ENCODE data around the gene DPYSL4. TPM values are rescaled to one million over a fixed set of nuclear protein-coding genes. Genes with fewer than 3 reads are reported as not detected.

DPYSL4 gene
- polyA plus RNA-seq, 4 donors = 13.6 to 19.4 (median 18.8) TPM

DNA sequence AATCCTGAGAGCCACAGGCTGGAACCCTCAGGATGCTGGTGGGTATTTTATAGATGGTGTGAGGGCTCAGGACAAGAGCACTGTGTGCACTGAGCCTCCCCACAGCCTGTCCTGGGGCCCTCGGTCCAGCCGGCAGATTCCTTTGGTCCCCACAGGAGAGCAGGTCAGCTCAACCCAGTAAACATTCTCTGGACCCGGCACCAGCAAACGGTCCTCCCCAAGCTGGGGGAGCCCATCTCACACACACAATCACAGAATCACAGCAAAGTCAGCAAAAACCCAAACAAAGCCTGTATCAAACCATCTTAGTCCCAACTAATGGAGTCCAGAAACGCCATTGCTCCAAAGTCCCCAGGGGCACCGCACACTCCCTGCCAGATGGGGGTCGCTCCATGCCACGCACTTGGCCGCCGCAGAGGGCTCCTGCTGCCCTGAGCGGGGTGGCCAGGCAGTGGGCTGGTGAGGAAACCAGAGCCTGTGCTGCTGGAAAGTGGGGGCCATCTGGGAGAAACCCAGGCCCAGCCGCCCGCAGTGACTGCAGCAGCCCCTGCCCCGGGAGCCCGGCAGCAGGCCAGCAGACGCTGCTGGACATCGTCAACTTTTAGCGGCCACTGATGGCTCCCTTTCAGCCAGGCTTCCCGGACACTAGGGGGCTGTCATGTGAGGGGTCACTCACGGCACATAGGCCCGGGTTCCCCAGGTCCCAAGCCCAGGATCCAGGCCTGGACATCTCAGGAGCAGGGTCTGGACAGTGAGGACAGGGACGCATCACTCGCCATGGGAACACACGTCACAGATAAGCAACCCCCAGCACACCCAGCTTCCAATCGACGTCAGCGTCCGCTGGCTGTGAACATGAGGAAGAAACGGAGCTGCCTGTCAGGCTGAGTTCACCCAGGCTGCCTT is 52.6 kb downstream of the DPYSL4 start:
- DNase-seq (ENCODE audit: low read depth in 4 of 4, low spot score in 3 of 4) = no peak

DNA sequence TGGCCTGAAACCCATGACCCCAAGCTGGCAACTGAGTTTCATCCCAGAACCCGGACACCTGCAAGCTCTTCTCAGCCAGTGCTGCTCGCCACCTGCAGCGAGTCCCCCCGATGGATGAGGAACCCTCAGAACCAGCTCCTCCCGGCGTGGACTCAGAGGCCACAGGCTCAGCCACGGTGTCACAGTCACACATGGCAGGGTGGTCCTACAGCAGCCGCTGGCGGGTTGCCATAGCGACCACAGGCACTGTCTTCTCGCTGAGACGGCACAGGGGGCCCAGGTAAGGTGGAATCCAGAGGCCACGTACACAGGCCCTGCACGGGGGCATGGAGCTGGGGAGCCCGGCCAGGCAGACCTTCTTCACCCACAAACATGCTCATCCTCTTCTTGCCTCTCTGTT is 53.4 kb downstream of the DPYSL4 start:
- no peak for DNase-seq (ENCODE audit: low read depth in 4 of 4, low spot score in 3 of 4)

DNA sequence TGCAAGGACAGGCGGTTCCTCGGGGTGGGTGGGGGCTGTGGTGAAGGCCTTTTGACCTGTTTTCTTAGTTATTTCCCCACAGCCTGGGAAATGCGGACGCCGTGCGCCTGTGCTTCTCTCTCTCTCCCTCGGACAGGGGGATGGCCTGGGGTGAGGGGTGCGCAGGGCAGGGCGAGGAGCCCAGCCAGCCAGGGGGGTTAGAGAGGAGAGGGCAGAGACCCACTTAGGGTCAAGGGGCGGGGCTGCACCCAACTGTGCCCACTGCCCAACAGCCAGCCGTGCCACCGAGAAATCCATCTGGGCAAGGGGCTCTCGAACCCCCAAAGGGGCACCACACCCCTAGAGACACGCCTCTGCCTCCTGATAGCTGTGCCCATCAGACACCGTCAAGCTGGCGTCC is 53.8 kb downstream of the DPYSL4 start:
- no peak for DNase-seq (ENCODE audit: low read depth in 4 of 4, low spot score in 3 of 4)

DNA sequence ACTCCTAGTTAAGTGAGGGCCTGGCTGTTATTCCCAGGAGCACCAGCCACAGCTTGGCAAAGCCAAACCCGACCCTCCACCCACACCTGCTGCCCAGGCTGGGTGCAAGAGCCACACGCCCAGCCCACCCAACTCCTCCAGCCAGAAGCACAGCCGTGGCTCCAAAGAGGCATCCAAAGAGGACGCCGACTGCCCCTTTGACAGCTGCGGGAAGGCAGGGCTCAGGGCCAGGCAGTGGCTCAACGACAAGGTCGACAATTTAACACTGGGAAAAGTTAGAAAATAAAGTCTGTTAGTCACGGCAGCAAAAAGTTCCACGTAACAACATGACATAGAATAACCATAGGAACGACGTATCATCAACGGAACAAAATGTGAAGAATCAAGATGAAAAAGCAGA is 54.3 kb downstream of the DPYSL4 start:
- no peak for DNase-seq (ENCODE audit: low read depth in 4 of 4, low spot score in 3 of 4)

DNA sequence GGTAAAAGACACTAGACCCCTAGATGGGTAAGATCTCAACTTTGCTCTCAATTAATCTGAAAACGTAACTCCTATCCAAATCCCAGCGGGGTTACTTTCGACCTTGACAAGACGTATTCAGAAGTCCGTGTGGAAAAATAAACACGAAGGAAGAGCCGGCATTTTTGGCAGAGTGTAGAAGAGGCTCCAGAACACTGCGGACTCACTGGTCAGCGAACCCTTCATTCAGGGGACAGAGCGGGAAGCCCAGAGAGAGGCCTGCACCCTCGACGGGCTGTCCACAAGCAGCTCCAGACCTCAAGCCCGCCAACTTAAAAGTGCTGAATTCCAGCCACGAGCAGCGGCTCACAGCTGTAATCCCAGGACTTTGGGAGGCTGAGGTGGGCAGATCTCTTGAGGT is 54.7 kb downstream of the DPYSL4 start:
- DNase-seq (ENCODE audit: low read depth in 4 of 4, low spot score in 3 of 4) = no peak

DNA sequence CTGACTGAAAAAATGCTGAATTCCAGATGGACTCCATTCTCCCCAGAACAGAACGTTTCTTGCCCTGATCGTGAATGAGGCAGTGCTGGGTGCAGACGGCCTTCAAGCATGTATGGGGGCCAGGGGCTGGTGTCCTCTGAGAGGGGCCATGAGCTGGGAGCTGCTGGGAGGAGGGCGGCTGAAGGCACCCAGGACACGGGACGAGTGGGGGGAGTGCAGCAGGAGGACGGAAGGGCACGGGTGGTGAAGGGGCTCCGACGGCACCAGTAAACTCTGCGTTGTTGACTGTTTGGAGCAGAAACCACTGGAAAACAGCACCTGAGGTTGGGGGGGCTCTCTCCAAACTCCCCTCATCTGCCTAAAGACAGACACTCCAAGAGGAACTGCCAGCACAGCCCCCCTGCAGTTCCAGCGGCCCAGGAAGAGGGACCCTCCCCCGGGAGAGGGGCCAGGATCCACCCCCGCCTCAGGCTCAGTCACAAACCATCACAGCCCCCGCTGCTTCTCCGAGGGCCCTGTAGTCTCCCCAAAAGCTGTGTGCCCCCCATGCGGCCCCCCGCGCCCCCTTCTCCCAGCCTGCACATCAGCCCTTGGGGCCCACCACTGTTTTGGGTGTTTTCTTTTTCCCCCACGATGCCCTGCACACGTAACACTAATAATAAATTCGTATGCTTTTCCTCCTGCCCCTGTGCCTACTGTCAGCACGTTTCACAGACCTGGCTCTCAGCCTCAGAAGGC is 55.5 kb downstream of the DPYSL4 start:
- no peak for DNase-seq (ENCODE audit: low read depth in 4 of 4, low spot score in 3 of 4)

DNA sequence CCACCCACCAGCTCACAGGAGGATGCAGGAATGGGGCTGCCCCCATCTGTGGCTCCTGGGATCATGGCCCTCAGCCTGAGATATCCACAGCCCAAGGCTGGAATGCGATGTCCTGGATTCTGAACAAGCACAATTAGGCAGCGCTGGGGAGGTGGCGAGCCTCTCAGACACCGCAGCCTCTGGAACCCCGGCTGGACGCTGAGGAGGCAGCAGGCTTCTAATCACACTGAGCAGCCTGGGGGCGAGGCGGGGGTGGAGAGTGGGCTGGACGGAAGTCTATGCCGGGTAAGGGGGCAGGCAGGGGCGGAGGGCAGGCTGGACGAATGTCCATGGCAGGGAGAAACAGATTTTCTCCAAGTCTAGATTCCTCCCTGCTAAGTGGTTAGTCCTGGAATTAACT is 56.4 kb downstream of the DPYSL4 start:
- no peak for DNase-seq (ENCODE audit: low read depth in 4 of 4, low spot score in 3 of 4)

DNA sequence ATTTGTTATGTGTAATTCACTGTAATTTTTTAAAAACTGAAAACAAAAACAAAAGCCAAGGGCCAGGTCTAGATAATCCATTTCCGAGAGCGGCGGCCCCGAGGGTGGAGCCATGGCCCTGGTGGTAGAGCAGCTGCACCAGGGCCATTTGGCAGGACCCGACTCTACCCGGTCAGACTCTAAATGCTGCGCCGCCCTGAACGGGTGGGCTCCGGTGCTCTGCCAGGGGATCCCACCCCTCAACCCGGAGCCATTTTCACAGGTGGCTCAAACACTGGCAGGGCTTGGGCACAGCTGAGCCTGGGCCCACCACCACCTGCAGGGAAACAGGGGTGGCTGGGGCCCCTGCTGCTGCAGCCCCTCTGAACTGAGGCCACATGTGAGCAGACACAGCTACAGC is 56.9 kb downstream of the DPYSL4 start:
- DNase-seq (ENCODE audit: low read depth in 4 of 4, low spot score in 3 of 4) = no peak

DNA sequence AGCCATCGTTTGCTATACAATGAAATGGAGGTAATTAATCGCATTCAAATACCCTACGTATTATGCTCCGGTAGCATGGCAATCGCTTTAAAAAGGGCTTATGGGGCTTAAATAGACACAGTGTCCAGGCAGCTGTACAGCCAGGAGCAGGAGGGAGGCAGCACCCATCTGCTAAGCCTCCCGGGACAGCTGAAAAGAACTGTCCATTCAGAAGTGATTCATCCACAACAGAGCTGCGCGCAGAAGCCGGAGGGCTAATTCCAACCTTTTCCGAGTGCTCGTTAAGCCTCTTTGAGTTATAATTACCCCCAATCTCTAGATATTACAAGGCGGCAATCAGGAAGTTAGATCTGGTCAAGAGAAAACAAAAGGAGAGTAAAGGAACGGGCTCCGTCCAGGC is 58.3 kb downstream of the DPYSL4 start:
- no peak for DNase-seq (ENCODE audit: low read depth in 4 of 4, low spot score in 3 of 4)

DNA sequence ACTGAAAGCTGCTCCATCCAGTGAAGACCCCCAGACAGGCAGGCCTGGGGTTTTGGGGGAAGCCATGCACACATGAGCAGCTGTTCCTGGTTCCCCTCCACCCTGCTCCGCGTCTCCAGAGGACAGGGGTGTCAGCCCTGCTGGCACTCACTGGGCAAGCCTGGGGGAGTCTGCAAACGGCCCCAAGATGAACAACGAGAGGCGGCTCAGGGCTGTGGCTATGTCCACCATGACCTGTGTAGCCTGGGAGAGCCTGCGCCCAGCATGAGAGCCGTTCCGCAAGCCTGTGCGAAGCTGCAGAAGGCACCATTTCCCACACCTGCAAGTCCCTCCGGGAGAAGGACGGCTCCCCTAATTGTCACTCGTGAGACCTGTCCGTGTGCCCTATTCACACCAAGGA is 59.5 kb downstream of the DPYSL4 start:
- DNase-seq (ENCODE audit: low read depth in 4 of 4, low spot score in 3 of 4) = no peak

DNA sequence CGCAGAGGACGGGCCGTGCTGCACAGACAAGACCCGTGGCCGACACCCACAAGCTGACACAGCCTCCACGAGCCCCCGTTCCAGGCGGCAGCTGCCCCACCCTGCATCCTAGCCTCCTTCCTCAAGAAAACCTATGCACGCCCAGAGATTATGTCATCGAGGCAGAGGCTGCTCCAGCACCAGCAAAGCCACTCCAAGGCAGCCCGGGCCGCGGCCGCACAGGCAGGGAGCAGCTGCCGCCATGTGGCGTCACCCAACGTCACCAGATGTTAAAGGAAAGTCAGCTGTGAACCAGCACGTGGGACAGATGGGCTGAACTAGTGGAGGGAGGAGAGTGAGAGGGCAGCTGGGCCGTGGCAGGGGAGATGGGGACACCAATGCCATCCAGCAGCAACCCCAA is 61.2 kb downstream of the DPYSL4 start:
- no peak for DNase-seq (ENCODE audit: low read depth in 4 of 4, low spot score in 3 of 4)

DNA sequence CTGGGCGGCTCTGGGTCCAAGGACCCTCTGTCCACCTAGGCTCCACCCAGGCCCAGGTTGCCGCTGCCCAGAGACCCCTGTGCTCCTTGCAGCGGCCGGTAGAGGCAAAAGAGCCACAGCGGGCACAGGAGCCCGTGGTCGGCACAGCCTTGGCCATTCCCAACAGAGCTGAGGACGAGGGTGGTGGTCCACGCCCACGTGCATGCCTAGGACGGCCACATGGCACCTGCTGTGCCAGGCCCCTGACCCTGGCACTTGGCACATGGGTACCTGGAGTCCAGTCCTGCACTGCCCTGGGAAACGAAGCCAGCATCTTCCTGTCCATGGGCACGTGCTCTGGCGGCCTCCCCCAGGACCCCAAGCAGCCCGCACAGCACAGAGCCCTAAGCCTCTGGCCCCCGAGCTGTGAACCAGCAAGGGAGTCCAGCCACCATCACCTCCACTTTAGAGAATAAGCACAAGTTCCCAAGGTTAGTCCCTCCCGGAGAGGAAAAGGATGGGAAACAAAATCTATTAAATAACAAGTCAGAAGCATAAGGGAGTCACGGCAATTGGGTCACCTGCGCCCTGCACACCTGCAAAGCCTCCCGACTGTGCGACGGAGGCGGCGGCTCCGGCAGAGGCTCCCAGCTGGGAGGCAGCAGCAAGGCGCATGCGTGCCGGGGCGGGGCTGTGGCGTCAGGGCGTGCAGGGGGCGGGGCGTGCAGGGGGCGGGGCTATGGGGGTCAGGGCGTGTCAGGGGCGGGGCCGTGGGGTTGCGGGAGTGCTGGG is 61.9 kb downstream of the DPYSL4 start:
- DNase-seq (ENCODE audit: low read depth in 4 of 4, low spot score in 3 of 4) = no peak

DNA sequence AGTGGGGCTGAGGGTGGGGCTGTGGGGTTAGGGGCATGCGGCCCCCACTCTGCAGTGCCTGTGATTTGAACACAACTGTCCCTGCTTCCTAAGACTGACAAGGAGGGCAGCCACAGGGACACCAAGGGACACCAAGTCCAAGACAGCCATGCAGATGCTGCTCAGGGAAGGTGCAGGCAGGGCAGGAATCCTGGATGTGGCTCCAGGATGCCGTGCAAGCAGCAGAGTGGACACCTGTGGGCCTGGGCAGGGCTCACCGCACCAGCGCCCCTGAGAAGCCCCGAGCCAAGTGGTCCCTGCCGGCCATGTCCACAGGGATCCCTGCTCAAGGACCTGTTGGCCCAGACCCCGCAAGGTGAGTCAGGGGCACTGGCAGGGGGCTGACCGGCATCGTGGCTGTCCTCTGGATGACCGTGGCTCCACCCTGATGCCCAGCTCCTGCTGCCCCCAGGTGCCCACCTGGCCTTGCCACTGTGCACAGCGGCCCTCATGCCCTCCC is 62.5 kb downstream of the DPYSL4 start:
- DNase-seq (ENCODE audit: low read depth in 4 of 4, low spot score in 3 of 4) = no peak

DNA sequence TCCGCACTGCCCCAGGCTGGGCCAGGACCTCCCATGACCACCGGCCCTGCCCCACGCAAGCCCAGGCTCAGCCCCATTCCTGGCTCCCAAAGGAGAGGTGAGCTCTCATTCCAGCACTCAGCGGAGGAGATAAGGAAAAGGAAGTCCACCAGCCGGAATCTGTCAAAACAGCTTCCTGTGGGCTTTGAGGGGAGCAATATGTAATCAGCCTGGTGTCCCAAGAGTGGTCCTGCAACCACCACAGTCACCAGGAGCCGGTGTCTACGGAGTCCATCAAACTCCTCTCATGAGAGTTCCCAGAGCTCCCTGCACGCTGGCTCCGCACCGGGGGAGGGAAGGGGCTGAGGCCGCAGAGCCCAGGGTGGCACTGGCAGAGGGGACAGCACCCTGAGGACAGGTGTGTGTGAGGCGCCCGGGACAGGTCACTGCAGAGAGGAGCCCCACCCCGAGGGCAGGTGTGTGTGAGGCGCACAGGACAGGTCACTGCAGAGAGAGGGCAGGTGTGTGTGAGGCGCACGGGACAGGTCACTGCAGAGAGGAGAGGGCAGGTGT is 63.2 kb downstream of the DPYSL4 start:
- no peak for DNase-seq (ENCODE audit: low read depth in 4 of 4, low spot score in 3 of 4)

DNA sequence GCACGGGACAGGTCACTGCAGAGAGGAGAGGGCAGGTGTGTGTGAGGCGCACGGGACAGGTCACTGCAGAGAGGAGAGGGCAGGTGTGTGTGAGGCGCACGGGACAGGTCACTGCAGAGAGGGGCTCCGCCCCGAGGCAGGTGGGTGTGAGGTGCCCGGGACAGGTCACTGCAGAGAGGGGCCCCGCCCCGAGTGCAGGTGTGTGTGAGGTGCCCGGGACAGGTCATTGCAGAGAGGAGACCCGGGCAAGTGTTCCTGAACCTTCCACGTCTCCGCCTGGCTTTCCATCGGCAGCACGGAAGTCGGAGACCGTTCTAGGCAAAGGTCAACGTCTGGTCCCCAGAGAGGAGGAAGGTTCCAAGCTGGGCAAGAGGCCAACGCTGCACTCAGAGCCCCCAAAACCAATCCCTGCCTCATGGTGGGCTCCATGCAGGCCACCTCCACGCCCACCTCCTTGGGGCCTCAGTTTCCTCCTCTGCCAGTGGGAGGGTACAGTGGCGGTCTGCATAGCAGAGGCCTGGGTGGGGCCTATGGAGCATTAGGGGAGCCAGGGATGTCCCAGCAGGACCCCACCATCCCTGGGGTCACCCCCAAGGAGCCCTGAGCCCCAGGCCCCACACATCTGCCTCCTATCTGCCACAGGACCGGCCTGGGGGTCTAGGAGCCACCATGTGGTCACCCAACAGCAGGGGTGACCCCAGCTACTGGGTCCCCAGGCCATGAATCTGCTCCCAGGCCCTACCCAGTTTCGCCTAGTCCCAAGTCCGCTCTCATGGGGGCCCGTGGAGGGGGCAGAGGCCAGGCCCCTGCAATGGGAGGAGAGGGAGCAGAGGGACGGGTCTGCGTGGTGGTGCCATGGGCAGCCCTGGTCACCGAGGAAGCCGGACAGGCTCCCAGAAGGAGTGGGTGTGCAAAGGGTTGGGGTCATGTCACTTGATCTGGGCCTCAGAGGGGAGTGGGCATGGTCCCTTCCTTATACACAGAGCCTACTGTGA is 64.0 kb downstream of the DPYSL4 start:
- no peak for DNase-seq (ENCODE audit: low read depth in 4 of 4, low spot score in 3 of 4)

DNA sequence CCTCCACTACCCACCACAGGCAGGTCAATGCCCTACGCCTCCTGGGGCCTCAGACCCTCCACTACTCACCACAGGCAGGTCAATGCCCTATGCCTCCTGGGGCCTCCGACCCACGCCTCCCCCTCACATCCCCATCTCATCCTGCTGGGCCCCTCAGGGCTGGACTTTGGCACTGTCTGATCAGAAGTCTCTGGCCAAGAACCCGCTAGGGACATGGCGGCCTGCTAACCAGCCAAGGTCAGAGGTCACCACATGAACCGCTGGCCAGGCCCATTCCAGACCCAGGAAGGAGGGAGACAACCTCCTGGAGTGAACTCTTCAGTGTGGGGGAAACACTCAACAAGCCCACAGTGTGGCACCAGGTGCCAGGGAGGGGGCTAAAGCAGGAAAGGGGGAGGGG is 65.2 kb downstream of the DPYSL4 start:
- no peak for DNase-seq (ENCODE audit: low read depth in 4 of 4, low spot score in 3 of 4)

DNA sequence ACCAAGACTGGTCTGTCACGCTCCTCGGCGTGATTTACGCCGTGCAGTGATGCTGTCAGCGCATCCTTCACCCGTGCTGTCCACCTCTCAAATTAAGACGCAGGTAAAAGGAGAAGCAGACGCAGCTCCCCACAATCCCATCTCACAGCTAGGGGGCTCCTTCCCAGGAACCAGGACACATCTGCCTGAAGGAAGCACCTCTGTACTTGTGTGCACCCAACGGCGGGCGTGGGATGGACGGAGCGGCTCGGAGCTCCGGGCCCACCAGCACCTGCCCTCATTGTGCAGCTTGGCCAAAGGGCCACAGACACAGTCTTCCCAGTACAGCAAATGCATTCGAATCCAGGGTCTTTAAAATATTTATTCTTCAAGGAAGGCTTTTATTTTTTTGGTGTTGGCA is 65.7 kb downstream of the DPYSL4 start:
- no peak for DNase-seq (ENCODE audit: low read depth in 4 of 4, low spot score in 3 of 4)

DNA sequence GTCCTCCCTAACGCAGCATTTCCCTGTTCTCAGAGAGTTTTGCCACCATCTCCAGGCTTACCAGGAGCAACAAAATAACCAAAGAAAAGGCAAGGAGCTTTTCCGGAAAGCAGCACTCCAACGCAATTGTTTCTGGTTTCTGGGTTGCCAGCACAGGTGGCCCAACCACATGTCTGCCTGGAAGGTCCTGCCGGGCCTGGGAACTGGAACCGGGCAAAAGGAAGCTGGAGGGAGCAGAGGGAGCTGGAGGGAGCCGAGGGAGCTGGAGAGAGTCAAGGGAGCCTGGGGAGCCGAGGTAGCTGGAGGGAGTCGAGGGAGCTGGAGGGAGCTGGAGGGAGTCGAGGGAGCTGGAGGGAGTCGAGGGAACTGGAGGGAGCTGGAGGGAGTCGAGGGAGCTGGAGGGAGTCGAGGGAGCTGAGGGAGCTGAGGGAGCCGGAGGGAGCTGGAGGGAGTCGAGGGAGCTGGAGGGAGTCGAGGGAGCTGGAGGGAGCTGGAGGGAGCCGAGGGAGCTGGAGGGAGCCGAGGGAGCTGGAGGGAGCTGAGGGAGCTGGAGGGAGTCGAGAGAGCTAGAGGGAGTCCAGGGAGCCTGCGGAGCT is 66.4 kb downstream of the DPYSL4 start:
- DNase-seq (ENCODE audit: low read depth in 4 of 4, low spot score in 3 of 4) = no peak

DNA sequence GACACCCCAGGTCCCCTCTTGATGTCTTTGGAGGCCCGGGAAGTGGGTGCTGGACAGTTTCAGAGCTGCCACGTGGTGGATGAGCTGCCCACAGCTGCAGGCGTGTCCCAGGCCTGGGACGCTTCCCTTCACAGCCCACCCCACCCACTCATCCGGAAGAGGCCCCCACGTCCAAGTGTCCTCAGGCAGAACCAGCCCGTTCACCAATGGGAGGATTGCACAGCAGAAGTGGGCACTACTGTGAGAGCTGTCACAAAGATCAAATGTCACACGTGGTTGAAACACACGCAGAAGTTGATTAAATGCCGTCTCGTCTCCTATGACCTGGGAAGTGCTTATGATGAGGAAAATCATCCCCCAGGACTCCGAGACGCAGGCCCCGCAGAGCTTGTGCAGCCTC is 68.1 kb downstream of the DPYSL4 start:
- DNase-seq (ENCODE audit: low read depth in 4 of 4, low spot score in 3 of 4) = no peak

Data from left renal pelvis (tissue), 4 donors.